NCI-H69 (cell line): ENCODE measurements around the gene CA9.

ENCODE experiments used
- DNase-seq: peaks from one replicate; lab custom pipeline; 2025; lab: John Stamatoyannopoulos, UW

Gene CA9

GRCh38 chr9:35651956-35652828, 21.5 kb upstream of the CA9 start:
- peak; percentile 35 for DNase-seq

DNA sequence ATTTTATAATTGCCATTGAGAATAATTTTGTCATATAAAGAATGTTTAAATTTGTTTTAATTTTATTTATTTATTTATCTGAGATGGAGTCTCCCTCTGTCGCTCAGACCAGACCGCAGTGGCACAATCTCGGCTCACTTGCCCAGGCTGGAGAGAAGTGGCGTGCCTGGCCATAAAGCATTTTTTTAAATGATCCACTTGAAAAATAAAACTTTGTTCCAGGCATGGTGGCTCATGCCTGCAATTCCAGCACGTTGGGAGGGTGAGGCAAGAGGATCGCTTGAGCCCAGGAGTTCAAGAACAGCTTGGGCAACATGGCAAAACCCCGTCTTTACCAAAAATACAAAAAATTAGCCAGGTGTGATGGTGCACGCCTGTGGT, 20.9 kb upstream of the CA9 start:
- DNase-seq: no peak

DNA sequence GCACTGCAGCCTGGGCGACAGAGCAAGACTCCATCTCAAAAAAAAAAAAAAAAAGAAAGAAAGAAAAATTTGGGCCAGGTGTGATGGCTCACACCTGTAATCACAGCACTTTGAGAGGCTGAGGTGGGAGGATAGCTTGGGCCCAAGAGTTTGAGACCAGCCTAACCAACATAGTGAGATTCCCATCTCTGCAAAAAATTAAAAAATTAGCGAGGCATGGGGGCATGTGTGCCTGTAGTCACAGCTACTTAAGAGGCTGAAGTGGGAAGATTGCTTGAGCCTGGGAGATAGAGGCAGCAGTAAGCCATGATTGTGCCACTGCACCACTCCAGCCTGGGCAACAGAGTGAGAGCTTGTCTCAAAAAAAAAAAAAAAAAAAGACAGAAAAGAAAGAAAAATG, 20.1 kb upstream of the CA9 start:
- DNase-seq: no peak

- no peak for DNase-seq
Observed at GRCh38 chr9:35656348-35656747, 17.4 kb upstream of the CA9 start.

GRCh38 chr9:35656831-35657545, 16.7 kb upstream of the CA9 start:
- no peak for DNase-seq

- peak; percentile 100 for DNase-seq
Observed at GRCh38 chr9:35657546-35658136, 16.1 kb upstream of the CA9 start, which contains the start of gene RMRP. RMRP (minus strand) TSS chr9:35658019.

DNA sequence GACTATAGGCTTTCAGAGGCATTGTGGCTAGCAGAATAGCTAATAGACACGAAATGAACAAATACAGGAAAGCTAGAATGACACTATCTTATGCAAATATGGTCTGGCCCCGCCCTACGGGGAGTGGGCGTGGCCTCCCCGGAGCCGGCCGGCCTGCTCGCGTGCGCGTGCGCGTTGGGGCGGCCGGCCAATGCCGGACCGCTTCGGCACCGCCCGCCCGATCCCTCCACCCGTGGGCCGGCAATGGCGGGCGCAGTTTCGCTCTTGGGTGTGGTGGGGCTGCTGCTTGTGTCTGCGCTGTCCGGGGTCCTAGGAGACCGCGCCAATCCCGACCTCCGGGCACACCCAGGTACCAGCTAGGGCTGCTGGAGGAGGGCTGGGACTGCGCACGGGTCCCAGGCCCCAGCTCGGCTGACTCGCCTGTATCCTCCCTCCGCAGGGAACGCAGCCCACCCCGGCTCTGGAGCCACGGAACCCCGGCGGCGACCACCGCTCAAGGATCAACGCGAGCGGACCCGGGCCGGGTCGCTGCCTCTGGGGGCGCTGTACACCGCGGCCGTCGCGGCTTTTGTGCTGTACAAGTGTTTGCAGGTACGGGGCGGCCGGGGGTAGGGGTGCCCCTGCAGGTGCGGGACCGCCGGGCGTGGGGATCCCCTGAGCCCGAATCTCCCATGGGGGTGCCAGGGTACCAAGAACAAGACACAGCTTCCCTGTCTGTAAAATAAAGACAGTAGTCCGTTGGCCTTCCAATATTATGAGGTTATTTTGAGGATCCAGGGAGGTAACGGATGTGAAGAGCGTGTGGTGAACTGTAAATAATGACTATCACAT, 15.4 kb upstream of the CA9 start, which contains the start of gene CCDC107:
TSS of gene CCDC107 (plus strand) at position 156 of the 831 bp plus-strand sequence. CDS start at position 244, 88 bp downstream.
- DNase-seq: peak; percentile 92

DNA sequence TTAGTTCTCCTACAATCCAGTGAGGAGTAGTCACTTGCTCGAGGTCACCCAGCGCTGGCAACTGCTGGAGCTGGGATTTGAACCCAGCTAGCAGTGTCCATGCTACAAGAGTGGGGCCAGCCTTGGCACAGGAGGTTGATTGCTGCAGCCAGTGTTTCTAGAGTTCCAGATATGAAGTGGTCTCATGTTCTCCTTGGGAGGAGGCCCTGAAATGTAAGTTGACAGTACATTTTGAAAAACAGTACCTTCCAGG, 14.8 kb upstream of the CA9 start:
- DNase-seq: peak; percentile 73

GRCh38 chr9:35659340-35659739, 14.4 kb upstream of the CA9 start:
- peak; percentile 36 for DNase-seq

GRCh38 chr9:35660966-35661415, 12.7 kb upstream of the CA9 start:
- DNase-seq: peak; percentile 24

DNA sequence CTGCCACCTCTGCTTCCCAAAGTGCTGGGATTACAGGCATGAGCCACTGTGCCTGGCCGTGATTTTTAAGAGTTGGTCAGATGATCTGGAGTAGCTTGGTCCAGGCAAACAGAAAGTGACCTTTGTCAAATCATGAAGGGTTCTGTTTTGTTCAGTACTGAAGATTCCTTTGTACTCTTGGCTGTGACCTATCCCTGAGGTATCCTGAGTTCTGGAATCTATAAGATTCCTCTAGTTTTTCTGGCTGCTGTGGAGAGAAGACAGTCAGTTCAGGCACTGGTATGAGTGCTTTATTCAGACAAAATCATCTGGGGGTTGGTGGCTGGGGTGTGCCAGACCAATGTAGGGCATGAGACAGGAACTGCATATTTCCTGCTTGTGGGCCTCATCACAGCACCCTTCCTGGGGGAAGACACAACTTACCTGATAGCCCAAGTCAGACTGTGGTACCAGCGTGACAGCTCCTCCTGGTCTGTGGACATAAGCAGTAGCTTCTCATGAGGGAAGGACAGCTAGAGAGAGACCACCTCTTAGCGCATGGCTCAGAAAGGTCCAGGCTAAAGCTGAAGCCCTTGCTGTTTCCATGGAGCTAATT, 11.9 kb upstream of the CA9 start:
- no peak for DNase-seq

DNA sequence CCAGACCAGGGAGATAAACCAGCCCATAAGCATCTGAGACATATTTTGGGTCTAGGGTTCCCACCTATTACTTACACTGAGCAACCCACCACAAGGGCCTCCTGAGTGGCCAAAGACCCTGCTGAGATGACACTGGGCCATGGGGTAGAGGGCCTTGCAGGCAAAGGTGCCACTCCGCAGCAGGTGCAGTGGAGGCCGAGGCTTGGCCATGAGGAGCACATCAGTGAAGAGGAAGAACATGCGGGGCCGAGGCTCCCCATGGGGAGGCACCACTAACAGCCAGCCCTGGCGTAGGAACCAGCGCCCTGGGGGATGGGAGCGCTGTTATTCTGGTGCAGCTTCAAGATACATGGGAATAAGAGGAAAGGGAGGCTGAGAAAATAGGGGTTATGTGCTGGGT, 11.3 kb upstream of the CA9 start:
- no peak for DNase-seq

- peak; percentile 96 for DNase-seq
Observed at GRCh38 chr9:35664531-35665470, 8.9 kb upstream of the CA9 start, which contains the start of gene ARHGEF39. ARHGEF39 (minus strand) TSS chr9:35665195; CDS start chr9:35665169, 26 bp downstream.

DNA sequence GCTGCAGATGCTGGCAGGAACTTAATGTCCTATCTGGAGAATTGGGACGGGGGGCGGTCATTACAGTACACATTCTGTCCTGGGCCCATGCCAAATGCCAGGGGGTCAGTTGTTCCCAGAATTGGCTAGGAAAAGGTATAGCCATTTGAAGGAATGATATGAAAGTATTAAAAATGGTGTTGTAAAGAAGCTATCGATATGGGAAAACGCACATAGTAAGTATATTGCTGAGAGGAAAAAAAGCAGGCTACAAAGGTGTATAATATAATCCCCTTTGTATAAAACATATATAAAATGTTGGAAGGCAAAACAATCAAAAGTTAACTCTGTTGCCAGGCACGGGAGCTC, 8.3 kb upstream of the CA9 start:
- DNase-seq: no peak

DNA sequence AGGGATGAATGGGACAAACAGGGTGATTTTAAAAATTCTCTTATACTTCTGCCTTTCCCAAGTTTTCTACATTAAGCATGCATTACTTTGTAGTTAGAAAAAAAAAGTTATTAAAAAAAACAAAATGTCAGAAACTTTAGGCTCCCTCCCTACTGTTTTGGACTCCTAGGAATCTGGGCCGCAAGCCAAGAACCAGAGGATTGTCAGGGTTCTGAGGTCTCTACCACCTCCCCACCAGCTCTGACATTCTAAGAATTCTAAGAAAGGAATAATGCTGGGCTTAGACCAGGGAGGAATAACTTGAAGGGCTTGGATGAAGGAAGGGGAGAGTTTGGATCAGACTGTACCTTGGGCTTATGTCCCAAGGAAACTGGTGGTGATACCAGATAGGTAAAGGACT, 7.7 kb upstream of the CA9 start:
- DNase-seq: no peak

DNA sequence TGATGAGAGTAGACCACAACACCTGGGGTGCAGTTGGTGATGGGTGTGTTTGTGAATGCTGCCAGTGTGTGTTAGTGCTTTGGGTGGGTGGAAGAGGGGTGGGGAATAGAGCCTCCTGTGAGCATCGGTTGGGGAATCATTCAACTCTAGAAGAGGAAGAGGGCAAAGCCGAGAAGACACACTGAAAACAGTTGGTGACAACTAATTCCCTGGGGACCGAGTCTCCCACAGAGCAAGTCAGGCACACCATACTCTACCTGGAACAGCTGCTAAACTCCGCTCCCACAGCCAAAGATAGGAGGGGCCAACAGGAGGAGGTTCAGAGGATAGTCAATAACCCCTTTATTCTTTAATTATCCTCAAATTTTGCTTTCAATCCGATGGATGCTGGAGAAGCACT, 7.2 kb upstream of the CA9 start:
- no peak for DNase-seq

DNA sequence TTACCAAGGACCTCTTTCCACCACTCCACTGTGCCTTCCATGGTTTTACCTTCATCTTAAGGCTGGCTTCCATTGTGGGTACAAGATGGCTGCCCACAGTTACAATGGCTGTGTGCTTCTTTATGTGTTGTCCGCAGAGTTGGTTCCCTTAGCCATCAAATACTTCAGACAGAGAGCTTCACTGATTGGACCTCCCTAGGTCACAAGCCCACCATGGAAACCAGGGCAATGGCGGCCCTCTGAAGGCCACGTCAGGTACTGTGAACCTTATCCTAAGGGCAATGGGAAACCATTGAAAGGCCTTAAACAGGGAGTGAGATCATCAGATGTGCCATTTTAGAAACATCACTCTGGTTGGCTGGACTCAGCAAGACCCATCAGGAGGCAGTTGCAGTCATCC, 5.8 kb upstream of the CA9 start:
- DNase-seq: no peak

DNA sequence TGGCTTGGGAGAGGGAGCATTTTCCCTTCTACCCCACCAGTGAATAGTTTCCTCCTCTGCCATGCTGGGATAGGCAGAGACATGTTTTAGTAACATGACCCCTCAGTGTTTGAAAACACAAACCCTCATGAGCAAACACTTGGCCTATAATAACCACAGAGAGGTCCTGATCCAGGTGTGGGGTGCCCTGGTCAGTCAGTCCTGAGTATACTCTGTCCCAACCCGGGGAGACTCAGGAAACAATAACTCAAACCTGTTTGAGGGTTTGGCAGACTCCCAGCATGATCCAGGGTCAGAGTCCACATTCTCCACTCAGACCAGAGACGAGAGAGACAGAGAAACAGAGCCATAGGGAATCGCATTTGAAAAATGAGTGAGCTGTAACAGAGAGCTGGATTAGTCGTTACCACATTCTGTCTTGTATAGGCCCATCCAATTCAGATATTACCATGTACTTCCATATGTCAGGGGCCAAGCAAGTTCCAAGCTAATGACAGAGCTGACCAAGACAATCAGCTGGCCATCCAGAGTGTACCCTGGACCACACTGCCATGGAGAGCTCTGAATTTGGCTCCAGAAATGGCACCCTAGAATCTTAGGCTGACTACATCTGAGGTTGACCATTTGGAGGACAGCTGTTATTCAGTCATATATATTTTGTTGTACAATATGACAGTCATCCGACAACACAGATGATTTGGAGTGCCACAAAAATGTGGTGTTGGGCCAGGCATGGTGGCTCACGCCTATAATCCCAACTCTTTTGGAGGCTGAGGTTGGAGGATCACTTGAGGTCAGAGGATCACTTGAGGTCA, 4.2 kb upstream of the CA9 start:
- peak; percentile 76 for DNase-seq

- DNase-seq: no peak
Observed at GRCh38 chr9:35674025-35674361, 265 bp downstream of the CA9 start.

DNA sequence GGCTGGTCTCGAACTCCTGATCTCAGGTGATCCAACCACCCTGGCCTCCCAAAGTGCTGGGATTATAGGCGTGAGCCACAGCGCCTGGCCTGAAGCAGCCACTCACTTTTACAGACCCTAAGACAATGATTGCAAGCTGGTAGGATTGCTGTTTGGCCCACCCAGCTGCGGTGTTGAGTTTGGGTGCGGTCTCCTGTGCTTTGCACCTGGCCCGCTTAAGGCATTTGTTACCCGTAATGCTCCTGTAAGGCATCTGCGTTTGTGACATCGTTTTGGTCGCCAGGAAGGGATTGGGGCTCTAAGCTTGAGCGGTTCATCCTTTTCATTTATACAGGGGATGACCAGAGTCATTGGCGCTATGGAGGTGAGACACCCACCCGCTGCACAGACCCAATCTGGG, 1.5 kb downstream of the CA9 start:
- DNase-seq: peak; percentile 62
